Endodermal cell (in vitro differentiated cells): ENCODE data around the gene PHC1. TPM values are rescaled to one million over a fixed set of nuclear protein-coding genes. Genes with fewer than 3 reads are reported as not detected.

Source experiments
- DNase-seq: peaks from one replicate; pipeline ENCODE4 v3.0.0-alpha.2; 2017
- H3K27ac ChIP-seq: 2 replicates; pipeline ENCODE4 v1.5.1; 2013; ENCODE audit warnings: mild to moderate bottlenecking, low read depth, low read length, moderate library complexity
- H3K27me3 ChIP-seq: 2 replicates; pipeline ENCODE4 v1.6.1; 2013; ENCODE audit warnings: mild to moderate bottlenecking, low read length, moderate library complexity; ENCODE audit not compliant: insufficient read depth, control insufficient read depth, poor library complexity, severe bottlenecking
- H3K36me3 ChIP-seq: 2 replicates; pipeline ENCODE4 v1.7.0; 2013; ENCODE audit warnings: mild to moderate bottlenecking, low read length, moderate library complexity; ENCODE audit not compliant: control insufficient read depth, insufficient read depth
- H3K4me1 ChIP-seq: one replicate; pipeline ENCODE4 v1.7.0; 2013; ENCODE audit warnings: low read length; ENCODE audit not compliant: control insufficient read depth, insufficient read depth
- H3K4me3 ChIP-seq: 2 replicates; pipeline ENCODE4 v1.5.1; 2013; ENCODE audit warnings: mild to moderate bottlenecking, low read length, moderate library complexity
- H3K9ac ChIP-seq: 2 replicates; pipeline ENCODE4 v1.6.1; 2013; ENCODE audit warnings: mild to moderate bottlenecking, low read length, moderate library complexity; ENCODE audit not compliant: poor library complexity, severe bottlenecking; ENCODE audit errors: extremely low read depth
- H3K9me3 ChIP-seq: 2 replicates; pipeline ENCODE4 v1.6.1; 2013; ENCODE audit warnings: mild to moderate bottlenecking, low read length, moderate library complexity; ENCODE audit not compliant: control insufficient read depth
- H3K27ac Mint-ChIP-seq: 2 replicates; pipeline ENCODE4 v1.8.0; 2020; ENCODE audit warnings: mixed read lengths
- H3K27me3 Mint-ChIP-seq: 2 replicates; pipeline ENCODE4 v1.8.0; 2021; ENCODE audit warnings: mild to moderate bottlenecking, mixed read lengths; ENCODE audit not compliant: insufficient read depth
- H3K36me3 Mint-ChIP-seq: 2 replicates; pipeline ENCODE4 v1.8.0; 2020; ENCODE audit warnings: low read depth, mixed read lengths
- H3K4me1 Mint-ChIP-seq: 2 replicates; pipeline ENCODE4 v1.8.0; 2020; ENCODE audit warnings: mixed read lengths
- H3K4me3 Mint-ChIP-seq: 2 replicates; pipeline ENCODE4 v1.8.0; 2020; ENCODE audit warnings: mild to moderate bottlenecking, moderate library complexity, mixed read lengths
- H3K9me3 Mint-ChIP-seq: 2 replicates; pipeline ENCODE4 v1.8.0; 2020; ENCODE audit warnings: mild to moderate bottlenecking, mixed read lengths
- WGBS, 2 experiments: methylation state at CpG; one replicate each; pipeline versions ENCODE4 v1.1.5 to v1.1.7; 2013; ENCODE audit warnings: missing lambda C conversion rate in 2 of 2, mixed read lengths in 1 of 2; ENCODE audit not compliant: insufficient coverage in 1 of 2, insufficient read length in 1 of 2; 5-methylcytosine and 5-hydroxymethylcytosine counted together
- total RNA-seq, 2 donors: library from RNA; stranded (reverse); fragmentation: NEBNext Ultra II Directional in 1 of 2; extraction: Animal tissue kit (Norgen Biotek cat#: 25700) in 1 of 2; gene quantifications; 2 replicates in 1 of 2; 3 replicates in 1 of 2; pipeline ENCODE4 v1.2.1, GENCODE V29; 2021
- TF ChIP-seq, protein P1 (sequence below): fragments of 200-600 bp; sonication (generic); conservative IDR thresholded peaks from 2 replicates; pipeline ENCODE4 v1.5.0; 2021; ENCODE audit warnings: antibody characterized with exemption, mild to moderate bottlenecking

Gene PHC1
- total RNA-seq, 2 donors from 2014 or later = 100 to 538 TPM

- TF ChIP-seq, protein P1, sequence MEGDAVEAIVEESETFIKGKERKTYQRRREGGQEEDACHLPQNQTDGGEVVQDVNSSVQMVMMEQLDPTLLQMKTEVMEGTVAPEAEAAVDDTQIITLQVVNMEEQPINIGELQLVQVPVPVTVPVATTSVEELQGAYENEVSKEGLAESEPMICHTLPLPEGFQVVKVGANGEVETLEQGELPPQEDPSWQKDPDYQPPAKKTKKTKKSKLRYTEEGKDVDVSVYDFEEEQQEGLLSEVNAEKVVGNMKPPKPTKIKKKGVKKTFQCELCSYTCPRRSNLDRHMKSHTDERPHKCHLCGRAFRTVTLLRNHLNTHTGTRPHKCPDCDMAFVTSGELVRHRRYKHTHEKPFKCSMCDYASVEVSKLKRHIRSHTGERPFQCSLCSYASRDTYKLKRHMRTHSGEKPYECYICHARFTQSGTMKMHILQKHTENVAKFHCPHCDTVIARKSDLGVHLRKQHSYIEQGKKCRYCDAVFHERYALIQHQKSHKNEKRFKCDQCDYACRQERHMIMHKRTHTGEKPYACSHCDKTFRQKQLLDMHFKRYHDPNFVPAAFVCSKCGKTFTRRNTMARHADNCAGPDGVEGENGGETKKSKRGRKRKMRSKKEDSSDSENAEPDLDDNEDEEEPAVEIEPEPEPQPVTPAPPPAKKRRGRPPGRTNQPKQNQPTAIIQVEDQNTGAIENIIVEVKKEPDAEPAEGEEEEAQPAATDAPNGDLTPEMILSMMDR = no peak
- no peaks in the 10 kb centered on the region for H3K4me1 ChIP-seq
- no peak overlapping the region for H3K9ac ChIP-seq
- H3K36me3 ChIP-seq = no peaks in the 10 kb centered on the region
- Mint-ChIP-seq H3K36me3 (peaks cover 12% of the 10 kb centered on the region), H3K4me3 (no peak overlapping the region), H3K27me3 (no peaks in the 10 kb centered on the region), H3K9me3 (peaks cover 47% of the 10 kb centered on the region), H3K4me1 (no peaks in the 10 kb centered on the region), H3K27ac (no peak overlapping the region)
- H3K27ac ChIP-seq = no peak overlapping the region
- 87 to 100% methylated on average over 1 to 2 of the region's 2 CpGs for WGBS, 2 experiments
- H3K4me3 ChIP-seq = no peak overlapping the region
- H3K27me3 ChIP-seq = no peaks in the 10 kb centered on the region
- DNase-seq = no peak
- H3K9me3 ChIP-seq = peaks cover 18% of the 10 kb centered on the region
These were observed 55.6 kb downstream of the PHC1 start for GRCh38 chr12:8969861-8970411.

- DNase-seq = no peak
- no peaks in the 10 kb centered on the region for H3K4me1 ChIP-seq
- no peak overlapping the region for H3K27ac Mint-ChIP-seq
- no peaks in the 10 kb centered on the region for H3K36me3 ChIP-seq
- H3K9me3 ChIP-seq = peaks cover 18% of the 10 kb centered on the region
- TF ChIP-seq, protein P1 = no peak
- H3K27ac ChIP-seq = no peak overlapping the region
- peaks cover 12% of the 10 kb centered on the region for H3K36me3 Mint-ChIP-seq
- 89% methylated on average over 1 of the region's 1 CpG; no CpG with 5 or more reads in 1 of the 2 experiments for WGBS, 2 experiments
- H3K27me3 ChIP-seq = no peaks in the 10 kb centered on the region
- no peak overlapping the region for H3K4me3 ChIP-seq
- no peaks in the 10 kb centered on the region for H3K4me1 Mint-ChIP-seq
- H3K9me3 Mint-ChIP-seq = peaks cover 45% of the 10 kb centered on the region
- no peak overlapping the region for H3K9ac ChIP-seq
- no peak overlapping the region for H3K4me3 Mint-ChIP-seq
- H3K27me3 Mint-ChIP-seq = no peaks in the 10 kb centered on the region
These were observed 56.1 kb downstream of the PHC1 start for GRCh38 chr12:8970432-8970831.

- no peak overlapping the region for H3K9ac ChIP-seq
- no peak overlapping the region for H3K4me3 Mint-ChIP-seq
- H3K27ac Mint-ChIP-seq = no peak overlapping the region
- no peak overlapping the region for H3K4me3 ChIP-seq
- H3K36me3 ChIP-seq = no peaks in the 10 kb centered on the region
- 92% methylated on average over 2 to 3 of the region's 3 CpGs for WGBS, 2 experiments
- H3K27ac ChIP-seq = no peak overlapping the region
- no peaks in the 10 kb centered on the region for H3K4me1 Mint-ChIP-seq
- no peaks in the 10 kb centered on the region for H3K9me3 Mint-ChIP-seq
- H3K4me1 ChIP-seq = no peaks in the 10 kb centered on the region
- H3K9me3 ChIP-seq = no peaks in the 10 kb centered on the region
- TF ChIP-seq, protein P1 = no peak
- H3K36me3 Mint-ChIP-seq = no peaks in the 10 kb centered on the region
- H3K27me3 Mint-ChIP-seq = no peaks in the 10 kb centered on the region
- no peaks in the 10 kb centered on the region for H3K27me3 ChIP-seq
- no peak for DNase-seq
These were observed 65.8 kb downstream of the PHC1 start for GRCh38 chr12:8980137-8980536.
